ENCODE results near the gene SAPCD2. TPM values are rescaled to one million over a fixed set of nuclear protein-coding genes. Genes with fewer than 3 reads are reported as not detected.
"Not testable (repeated sequence)": the region's sequence is repeated elsewhere in the genome, so short reads cannot be mapped to it uniquely, and the experiment has no call there.

SAPCD2 gene, protein sequence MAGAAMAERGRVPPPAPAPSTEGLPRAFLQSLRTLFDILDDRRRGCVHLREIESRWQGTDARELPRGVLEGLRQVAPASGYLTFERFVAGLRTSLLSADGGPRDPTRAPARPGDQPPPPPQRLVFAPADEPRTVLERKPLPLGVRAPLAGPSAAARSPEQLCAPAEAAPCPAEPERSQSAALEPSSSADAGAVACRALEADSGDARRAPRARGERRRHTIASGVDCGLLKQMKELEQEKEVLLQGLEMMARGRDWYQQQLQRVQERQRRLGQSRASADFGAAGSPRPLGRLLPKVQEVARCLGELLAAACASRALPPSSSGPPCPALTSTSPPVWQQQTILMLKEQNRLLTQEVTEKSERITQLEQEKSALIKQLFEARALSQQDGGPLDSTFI
- total RNA-seq (2021) (30.6 and 33.7 TPM in 2 replicates), Bru-seq, nascent RNA (percentile 49 among the genes with signal in this experiment), BruChase-seq, experiment 1, labeled RNA remaining after a 2-hour chase (percentile 54 among the genes with signal in this experiment), BruChase-seq, experiment 2, labeled RNA remaining after a 6-hour chase (percentile 78 among the genes with signal in this experiment)
- long read RNA-seq, transcript SAPCD2-201 (6 exons, 3,848 nt), result major isoform, 40 of 69 reads
- long read RNA-seq, partial matches to known transcripts, result 8 of 69 reads
- long read RNA-seq, other reads (novel, unspliced or antisense), result 21 of 69 reads

GRCh38 chr9:137070201-137070905 lies at the start of gene SAPCD2:
Gene SAPCD2 (minus strand): TSS chr9:137070557. CDS start chr9:137070460, 97 bp downstream.
- Histone ChIP-seq H3K4me1 (ENCODE audit: insufficient read depth, low read length, poor library complexity, severe bottlenecking) (peaks cover 15% of the 10 kb centered on the region), H3K4me3 (ENCODE audit: low read depth, low read length, poor library complexity, severe bottlenecking) (peak within 1 kb of the TSS; percentile 61), H3K27ac (ENCODE audit: low read depth, low read length, poor library complexity, severe bottlenecking) (peak within 1 kb of the TSS; percentile 68), H3K9me3 (ENCODE audit: low read depth, low read length, poor library complexity, severe bottlenecking) (no peaks in the 10 kb centered on the region), H3K36me3 (ENCODE audit: insufficient read depth, low read length, poor library complexity, severe bottlenecking) (peaks cover under 1% of the 10 kb centered on the region), H3K27me3 (replicated peaks; ENCODE audit: insufficient read depth, low read depth, low read length, poor library complexity) (no peaks in the 10 kb centered on the region)
- ChIA-PET POLR2A (ENCODE audit: low non-redundant PET) (interaction anchor here (0.5 to 0.7 kb wide), 5 partner anchors 16 to 281 kb away, joined by 3 to 7 read pairs (median 4); partner anchors contain the start of gene MAN1B1), CTCF (interaction anchor here (0.7 to 1.8 kb wide), 6 partner anchors 18 to 236 kb away, joined by 3 to 6 read pairs (median 4); no protein-coding TSS in a partner anchor)
- intact Hi-C loops (cut with micrococcal nuclease; ENCODE audit: unreplicated experiment), result no loop called here
- DNase-seq (ENCODE audit: low spot score), result peak; percentile 95
- TF ChIP-seq, protein P1, sequence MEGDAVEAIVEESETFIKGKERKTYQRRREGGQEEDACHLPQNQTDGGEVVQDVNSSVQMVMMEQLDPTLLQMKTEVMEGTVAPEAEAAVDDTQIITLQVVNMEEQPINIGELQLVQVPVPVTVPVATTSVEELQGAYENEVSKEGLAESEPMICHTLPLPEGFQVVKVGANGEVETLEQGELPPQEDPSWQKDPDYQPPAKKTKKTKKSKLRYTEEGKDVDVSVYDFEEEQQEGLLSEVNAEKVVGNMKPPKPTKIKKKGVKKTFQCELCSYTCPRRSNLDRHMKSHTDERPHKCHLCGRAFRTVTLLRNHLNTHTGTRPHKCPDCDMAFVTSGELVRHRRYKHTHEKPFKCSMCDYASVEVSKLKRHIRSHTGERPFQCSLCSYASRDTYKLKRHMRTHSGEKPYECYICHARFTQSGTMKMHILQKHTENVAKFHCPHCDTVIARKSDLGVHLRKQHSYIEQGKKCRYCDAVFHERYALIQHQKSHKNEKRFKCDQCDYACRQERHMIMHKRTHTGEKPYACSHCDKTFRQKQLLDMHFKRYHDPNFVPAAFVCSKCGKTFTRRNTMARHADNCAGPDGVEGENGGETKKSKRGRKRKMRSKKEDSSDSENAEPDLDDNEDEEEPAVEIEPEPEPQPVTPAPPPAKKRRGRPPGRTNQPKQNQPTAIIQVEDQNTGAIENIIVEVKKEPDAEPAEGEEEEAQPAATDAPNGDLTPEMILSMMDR (conservative IDR thresholded peaks at IDR 0.05; ENCODE audit: low read depth, low read length), result no peak
- TF ChIP-seq EZH2 (IDR thresholded peaks at IDR 0.05; ENCODE audit: borderline replicate concordance, low read depth, low read length, poor library complexity, severe bottlenecking), result no peak
- no TSS peak for BruUV-seq (replicated peaks)

DNA sequence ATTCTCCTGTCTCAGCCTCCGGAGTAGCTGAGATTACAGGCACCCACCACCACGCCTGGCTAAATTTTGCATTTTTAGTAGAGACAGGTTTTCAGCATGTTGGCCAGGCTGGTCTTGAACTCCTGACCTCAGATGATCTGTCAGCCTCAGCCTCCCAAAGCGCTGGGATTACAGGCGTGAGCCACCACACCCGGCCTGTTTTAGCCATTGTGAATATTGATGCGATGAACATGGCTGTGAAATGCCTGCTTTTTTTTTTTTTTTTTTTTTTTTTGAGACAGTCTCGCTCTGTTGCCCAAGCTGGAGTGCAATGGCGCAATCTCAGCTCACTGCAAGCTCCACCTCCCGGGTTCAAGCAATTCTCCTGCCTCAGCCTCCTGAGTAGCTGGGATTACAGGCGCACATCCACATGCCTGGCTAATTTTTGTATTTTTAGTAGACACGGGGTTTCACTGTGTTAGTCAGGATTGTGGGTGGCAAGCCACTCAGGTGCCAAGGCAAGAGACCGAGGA lies 47.8 kb upstream of the SAPCD2 start:
- BruUV-seq (replicated peaks); H3K9me3 ChIP-seq (ENCODE audit: low read depth, low read length, poor library complexity, severe bottlenecking); POLR2A ChIA-PET (ENCODE audit: low non-redundant PET); H3K4me1 ChIP-seq (ENCODE audit: insufficient read depth, low read length, poor library complexity, severe bottlenecking); DNase-seq (ENCODE audit: low spot score); H3K27ac ChIP-seq (ENCODE audit: low read depth, low read length, poor library complexity, severe bottlenecking); H3K4me3 ChIP-seq (ENCODE audit: low read depth, low read length, poor library complexity, severe bottlenecking); H3K27me3 ChIP-seq (replicated peaks; ENCODE audit: insufficient read depth, low read depth, low read length, poor library complexity); H3K36me3 ChIP-seq (ENCODE audit: insufficient read depth, low read length, poor library complexity, severe bottlenecking): not testable (repeated sequence)
- CTCF ChIA-PET, result interaction anchor here (0.8 to 1.6 kb wide), 3 partner anchors 57 to 119 kb away, joined by 4 to 8 read pairs (median 6); partner anchors contain the start of gene RNF224
- intact Hi-C loops (cut with micrococcal nuclease; ENCODE audit: unreplicated experiment), result loop anchor here (1.0 to 5.0 kb wide), 2 partner anchors 71 to 109 kb away; partner anchors contain the start of genes NPDC1 and RNF224

DNA sequence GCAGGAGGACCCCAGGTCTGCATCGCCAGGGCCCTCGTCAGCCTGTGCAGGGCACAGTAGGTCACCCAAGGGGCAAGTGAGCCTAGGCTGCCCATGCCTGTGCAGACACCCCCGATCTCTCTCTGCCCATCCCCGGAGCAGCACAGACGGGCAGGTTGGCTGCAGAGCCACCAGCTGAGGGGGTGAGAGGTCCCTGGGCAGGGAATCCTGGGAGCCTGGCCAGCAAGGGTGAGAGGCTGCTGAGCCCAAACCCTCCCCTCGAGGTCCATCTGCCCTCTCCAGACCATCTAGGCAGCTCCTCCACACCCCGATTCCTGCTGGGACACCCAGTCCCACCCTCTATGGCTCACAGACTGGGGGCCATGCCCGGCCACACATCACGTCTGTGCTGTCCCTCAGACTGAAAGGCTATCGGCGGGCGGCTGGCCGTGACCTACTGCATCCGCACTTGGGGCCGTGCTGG lies 46.9 kb upstream of the SAPCD2 start:
- BruUV-seq (replicated peaks), result no TSS peak
- H3K27ac ChIP-seq (ENCODE audit: low read depth, low read length, poor library complexity, severe bottlenecking), result no peak overlapping the region
- ChIA-PET CTCF (interaction anchor here (1.6 kb wide), 1 partner anchor 119 kb away, joined by 4 read pairs; no protein-coding TSS in a partner anchor), POLR2A (ENCODE audit: low non-redundant PET) (no interaction called here)
- no peaks in the 10 kb centered on the region for H3K27me3 ChIP-seq (replicated peaks; ENCODE audit: insufficient read depth, low read depth, low read length, poor library complexity)
- no peaks in the 10 kb centered on the region for H3K9me3 ChIP-seq (ENCODE audit: low read depth, low read length, poor library complexity, severe bottlenecking)
- TF ChIP-seq EZH2 (IDR thresholded peaks at IDR 0.05; ENCODE audit: borderline replicate concordance, low read depth, low read length, poor library complexity, severe bottlenecking), result no peak
- TF ChIP-seq, protein P1 (conservative IDR thresholded peaks at IDR 0.05; ENCODE audit: low read depth, low read length), result no peak
- H3K4me3 ChIP-seq (ENCODE audit: low read depth, low read length, poor library complexity, severe bottlenecking), result no peak overlapping the region
- H3K4me1 ChIP-seq (ENCODE audit: insufficient read depth, low read length, poor library complexity, severe bottlenecking), result peaks cover 7% of the 10 kb centered on the region
- intact Hi-C loops (cut with micrococcal nuclease; ENCODE audit: unreplicated experiment), result loop anchor here (5.0 kb wide), 1 partner anchor 70 kb away; the partner anchor contains the start of gene NPDC1
- H3K36me3 ChIP-seq (ENCODE audit: insufficient read depth, low read length, poor library complexity, severe bottlenecking), result peaks cover 10% of the 10 kb centered on the region
- DNase-seq (ENCODE audit: low spot score), result no peak
